SIG-M5 treated with dmso at 0.1 percent for 504 hours (cell line): ENCODE results near the gene PTGR1.
A peak's percentile ranks its signal among the peaks of the same experiment; 100 is the strongest.
"Not testable (repeated sequence)": the region's sequence is repeated elsewhere in the genome, so short reads cannot be mapped to it uniquely, and the experiment has no call there.

Experiments
- DNase-seq: peaks from one replicate; lab custom pipeline; 2025; ENCODE audit not compliant: unreplicated experiment; lab: John Stamatoyannopoulos, UW

The PTGR1 gene

DNA sequence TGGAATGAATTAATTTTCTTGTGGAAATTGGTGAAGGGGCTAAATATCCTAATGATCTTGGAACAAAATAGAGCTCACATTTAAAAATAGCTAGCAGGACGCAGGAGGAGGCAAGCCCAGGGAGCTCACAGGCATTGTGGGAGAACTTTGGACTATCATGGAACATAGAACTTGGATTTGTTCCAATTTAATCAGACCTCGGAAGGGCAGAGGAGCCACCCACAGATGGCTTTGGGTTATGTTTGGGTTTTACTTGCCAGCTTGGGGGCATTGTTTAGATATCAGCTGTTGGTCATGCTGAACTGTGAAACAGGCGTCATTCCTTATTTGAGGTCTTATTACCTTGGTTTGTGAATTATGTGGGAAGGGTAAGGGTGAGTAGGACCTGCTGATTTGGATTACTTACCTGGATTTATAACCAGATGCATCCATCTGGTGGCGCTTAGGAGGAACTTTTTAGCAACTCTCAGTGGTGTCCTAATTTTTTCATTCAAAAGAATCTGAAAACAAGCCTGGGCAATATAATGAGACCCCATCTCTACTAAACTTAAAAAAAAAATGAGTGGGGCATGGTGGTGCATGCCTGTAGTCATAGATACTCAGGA is 14.1 kb upstream of the PTGR1 start:
- DNase-seq: no peak

DNA sequence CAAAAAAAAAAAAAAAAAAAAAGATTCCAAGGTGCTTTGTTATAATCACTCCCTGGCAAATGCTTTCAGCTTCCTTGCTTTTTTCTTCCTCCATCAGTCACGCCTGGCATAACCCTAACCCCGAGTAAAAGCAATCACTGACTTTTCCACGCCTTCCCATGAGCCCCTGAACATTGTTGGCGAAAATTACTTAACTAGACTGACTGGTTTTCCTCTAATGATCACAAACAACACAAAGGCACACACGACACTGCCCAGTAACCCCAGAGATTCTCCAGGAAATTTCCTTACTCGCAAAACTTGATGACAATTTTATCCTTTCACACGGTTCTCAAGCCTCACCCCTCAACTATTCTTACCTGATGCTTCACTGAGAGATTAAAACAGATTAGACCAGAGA is 11.4 kb upstream of the PTGR1 start:
- no peak for DNase-seq

DNA sequence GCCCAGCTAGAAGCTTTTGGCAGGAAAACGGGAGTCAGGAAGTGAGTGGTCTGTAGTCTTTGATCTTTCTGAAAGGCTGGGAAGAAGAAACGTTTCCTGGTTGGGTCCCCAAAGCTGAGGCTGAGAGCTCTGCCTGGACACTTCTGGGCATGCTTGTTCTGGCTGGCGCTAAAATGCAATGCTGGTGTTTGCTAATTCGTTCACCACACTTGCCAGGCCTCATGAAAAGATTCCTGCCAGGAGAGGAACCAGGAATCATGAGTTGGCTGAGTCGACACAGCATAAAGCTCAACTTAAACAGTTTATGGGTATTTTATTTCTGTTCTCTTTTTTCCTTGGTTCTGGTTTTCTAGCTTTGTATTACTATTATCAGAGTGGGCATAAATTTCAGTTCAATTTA is 10.7 kb upstream of the PTGR1 start:
- no peak for DNase-seq

DNA sequence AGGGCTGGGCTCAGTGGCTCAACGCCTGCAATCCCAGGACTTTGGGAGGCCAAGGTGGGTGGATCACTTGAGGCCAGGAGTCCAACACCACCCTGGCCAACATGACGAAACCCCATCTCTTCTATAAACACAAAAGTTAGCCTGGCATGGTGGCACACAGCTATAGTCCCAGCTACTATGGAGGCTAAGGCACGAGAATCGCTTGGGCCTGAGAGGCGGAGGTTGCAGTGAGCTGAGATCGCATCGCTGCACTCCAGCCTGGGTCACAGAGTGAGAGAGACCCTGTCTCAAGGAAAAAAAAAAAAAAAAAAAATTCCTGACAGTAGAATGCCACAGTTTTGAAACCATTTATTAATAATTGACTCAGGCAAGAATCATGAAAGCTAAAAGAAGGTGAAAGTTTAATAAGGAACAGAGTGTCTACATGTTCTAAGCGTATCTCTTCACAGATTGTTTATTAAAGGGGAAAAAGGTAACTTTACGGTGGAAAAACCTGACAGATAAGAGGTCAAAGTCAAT is 5.7 kb upstream of the PTGR1 start:
- DNase-seq: no peak

- no peak for DNase-seq
Measured at GRCh38 chr9:111604054-111604615, 4.7 kb upstream of the PTGR1 start.

DNA sequence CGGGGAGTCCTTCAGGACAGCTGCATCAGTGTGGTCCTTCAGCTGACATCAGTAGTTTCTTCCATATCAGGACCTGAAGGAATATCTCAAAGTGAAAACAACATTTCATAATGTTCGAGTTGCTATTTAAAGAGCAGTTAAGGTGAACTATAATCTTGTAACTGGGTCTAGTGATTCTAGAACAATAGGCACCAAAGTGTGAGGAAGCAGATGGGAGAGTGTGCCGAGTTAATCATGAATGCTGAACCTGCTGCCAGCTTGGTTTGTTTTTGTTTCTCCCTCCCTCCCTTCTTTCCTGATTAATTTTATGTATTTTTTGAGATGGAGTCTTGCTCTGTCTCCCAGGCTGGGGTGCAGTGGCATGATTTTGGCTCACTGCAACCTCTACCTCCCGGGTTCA is 3.6 kb upstream of the PTGR1 start:
- no peak for DNase-seq

DNA sequence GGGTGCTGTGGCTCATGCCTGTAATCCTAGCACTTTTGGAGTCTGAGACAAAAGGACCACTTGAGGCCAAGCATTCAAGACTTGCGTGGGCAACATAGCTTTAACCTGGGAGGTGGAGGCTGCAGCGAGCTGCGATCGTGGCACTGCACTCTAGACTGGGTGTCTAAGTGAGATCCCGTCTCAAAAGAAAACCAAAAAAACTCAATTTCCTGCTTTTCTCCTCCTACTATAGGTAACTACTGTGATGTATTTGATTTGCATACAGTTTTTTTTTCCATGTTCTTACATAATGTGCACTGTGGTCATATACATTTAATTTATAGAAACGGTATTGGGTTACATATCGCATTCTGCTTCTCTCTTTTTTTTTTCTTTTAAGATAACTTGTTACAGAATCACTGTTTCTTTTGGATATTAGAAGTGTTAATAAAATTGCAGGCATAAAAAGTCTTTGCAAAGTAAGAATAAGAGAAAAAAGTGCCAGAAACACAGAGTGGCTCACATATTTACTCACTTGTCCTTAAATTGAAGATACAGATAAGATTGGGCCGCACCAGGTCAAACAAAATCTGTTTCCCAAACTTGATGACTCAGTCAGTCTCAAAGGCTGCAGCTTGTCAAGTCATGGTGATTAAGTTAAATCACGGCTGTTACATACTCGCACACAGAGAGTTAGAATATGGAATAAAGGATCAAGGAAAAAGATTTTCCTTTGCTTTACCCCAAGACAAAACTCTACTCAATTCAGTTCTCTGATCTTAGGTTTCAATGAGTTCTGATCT is 2.0 kb upstream of the PTGR1 start:
- no peak for DNase-seq

- DNase-seq: no peak
Measured at GRCh38 chr9:111599955-111600343, 502 bp upstream of the PTGR1 start.

- DNase-seq: peak; percentile 37
Measured at GRCh38 chr9:111598733-111599091, 735 bp downstream of the PTGR1 start.

DNA sequence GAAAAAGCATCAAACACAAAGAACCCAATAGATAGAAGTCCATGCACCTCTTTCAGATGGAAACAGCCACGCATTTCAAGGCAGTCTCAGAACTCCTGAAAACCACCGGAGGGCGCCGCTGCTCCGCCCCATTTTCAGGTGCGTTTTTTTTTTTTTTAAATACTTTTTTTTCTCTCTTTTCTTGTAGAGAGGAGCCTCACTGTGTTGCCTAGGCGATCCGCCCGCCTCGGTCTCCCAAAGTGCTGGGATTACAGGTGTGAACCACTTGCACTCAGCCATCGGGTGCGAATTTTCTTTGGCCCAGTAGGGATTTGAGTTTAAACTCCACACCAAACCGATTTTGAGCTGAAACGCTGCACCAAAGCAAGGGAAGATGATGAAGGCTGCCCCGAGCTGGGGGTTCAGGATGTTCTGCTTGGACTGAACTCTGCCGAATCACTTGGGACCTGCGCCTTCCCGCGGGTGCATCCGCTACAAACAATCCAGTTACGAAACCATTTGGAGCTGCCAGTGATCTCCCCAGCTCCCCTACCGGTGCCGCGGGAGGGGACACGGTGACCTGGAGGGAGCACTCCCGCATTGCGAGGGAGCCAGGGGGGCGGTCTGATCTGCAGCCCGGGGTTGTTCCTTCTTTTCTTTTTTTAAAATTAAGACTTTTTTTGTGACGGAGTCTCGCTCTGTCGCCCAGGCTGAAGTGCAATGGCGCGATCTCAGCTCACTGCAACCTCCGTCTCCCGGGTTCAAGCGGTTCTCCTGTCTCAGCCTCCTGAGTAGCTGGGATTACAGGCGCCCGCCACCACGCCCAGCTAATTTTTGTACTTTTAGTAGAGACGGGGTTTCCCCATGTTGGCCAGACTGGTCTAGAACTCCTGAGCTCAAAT is 1.4 kb downstream of the PTGR1 start:
- DNase-seq: peak; percentile 34

GRCh38 chr9:111588846-111589245 is 10.6 kb downstream of the PTGR1 start:
- DNase-seq: no peak

DNA sequence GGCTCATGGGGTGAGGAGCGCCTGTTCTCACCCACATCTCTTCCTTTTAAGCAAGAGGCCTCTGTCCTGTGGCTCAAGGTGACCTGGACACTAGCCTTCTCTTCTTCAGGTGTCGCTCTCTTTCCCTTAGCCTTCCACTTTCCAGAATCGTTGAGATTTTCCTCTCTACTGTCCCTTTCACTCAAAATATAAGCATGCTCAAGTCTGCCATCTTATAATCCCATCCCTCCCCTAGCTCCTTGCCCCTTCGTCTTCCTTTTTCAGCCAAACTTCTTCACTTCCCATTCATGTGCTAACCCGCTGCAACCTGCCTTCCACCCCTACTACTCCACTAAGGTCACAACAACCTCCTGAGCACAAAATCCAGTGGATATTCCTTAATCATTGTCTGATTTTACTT is 13.1 kb downstream of the PTGR1 start:
- DNase-seq: no peak

DNA sequence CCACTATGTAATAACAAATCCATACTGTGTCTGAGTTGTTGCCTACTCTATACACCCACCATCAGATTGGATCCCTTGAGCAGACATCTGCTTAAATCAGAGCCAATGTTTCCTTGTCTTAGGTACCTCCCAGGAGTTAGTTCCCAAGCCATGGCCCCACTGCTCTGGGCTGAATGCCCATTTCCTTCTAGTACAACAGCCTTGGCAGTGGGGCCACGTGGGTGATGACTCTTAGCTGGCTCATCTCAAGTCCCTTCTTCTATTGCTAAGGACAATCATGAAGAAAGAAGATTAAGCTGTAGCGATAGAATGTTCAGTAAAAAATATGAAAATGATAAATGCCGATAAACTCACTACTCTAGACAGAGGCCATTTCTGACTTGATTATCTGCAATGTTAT is 16.6 kb downstream of the PTGR1 start:
- DNase-seq: no peak

DNA sequence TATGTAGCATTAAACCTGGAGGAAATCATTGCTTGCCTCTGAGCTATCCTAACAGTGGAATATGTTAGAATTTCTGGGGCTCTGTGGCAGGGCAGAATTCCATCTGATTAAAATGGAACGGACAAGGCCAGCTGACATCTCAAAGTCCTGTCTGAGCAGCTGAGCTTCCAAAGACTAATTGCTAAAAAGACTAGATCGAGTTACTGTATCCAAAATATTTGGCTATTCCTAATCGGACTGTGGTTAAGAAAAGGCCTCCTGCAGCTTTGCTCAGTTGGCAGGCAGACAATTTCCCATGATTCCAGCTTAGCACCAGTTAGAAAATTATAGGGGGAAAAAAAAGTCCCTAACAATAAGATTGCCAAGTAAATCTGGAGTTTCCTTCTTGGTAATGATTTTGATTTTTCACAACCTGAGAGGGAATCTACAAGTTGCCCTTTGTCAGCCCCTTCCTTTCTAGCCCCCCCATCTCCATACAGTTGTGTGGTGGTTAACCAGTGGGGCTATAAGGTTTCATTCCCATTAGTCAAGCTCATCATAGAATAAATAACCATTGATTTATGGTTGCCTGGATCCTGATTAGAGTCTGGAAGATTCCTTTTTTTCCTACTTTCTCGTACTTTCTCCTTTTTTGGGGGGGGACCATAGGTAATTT is 26.4 kb downstream of the PTGR1 start:
- no peak for DNase-seq

- not testable (repeated sequence) for DNase-seq
Measured at GRCh38 chr9:111568127-111568526, 31.3 kb downstream of the PTGR1 start.

GRCh38 chr9:111566234-111566633 is 33.2 kb downstream of the PTGR1 start:
- DNase-seq: no peak

- no peak for DNase-seq
Measured at GRCh38 chr9:111561165-111561719, 38.2 kb downstream of the PTGR1 start.

GRCh38 chr9:111559000-111559610 is 40.3 kb downstream of the PTGR1 start:
- no peak for DNase-seq

GRCh38 chr9:111555425-111555824 is 44.0 kb downstream of the PTGR1 start:
- not testable (repeated sequence) for DNase-seq

DNA sequence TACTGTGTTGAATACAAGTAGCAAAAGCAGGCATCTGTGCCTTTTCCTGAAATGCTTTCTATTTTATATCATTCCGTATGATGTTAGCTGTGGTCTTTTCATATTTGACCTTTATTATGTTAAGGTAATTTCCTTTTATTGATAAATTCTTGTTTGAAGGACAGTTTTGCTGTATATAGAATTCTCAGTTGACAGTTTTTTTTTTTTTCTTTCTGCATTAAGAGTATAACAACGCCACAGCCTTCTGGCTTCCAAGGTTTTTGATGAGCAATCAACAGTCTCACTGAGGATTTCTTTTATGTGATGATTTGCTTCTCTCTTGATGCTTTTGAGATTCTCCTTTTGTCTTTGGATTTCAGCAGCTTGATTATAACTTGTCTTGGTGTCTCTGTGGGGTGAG is 50.8 kb downstream of the PTGR1 start:
- DNase-seq: no peak
